RWPE2 (cell line): ENCODE data around the gene TPR.
A peak's percentile ranks its signal among the peaks of the same experiment; 100 is the strongest.

Source experiments
- ATAC-seq: fragments of 200-7000 bp; cut with Tn5 transposase; 3 replicates; pipeline ENCODE4 v1.9.1; 2021; ENCODE audit warnings: low read depth
- DNase-seq: peaks from one replicate; pipeline ENCODE4 v3.0.0-alpha.2; 2020; ENCODE audit warnings: low spot score
- H3K27ac ChIP-seq: fragments of 450-650 bp; 2 replicates; pipeline ENCODE4 v1.5.1; 2017; ENCODE audit warnings: mild to moderate bottlenecking; ENCODE audit not compliant: poor library complexity, severe bottlenecking
- H3K27me3 ChIP-seq: fragments of 250-450 bp; sonication (Bioruptor Pico); 2 replicates; pipeline ENCODE4 v1.5.1; 2021; ENCODE audit warnings: mild to moderate bottlenecking, moderate library complexity; ENCODE audit not compliant: insufficient read depth, poor library complexity, severe bottlenecking
- H3K36me3 ChIP-seq: fragments of 250-450 bp; sonication (Bioruptor Pico); 2 replicates; pipeline ENCODE4 v1.5.1; 2020; ENCODE audit warnings: low read depth, mild to moderate bottlenecking, moderate library complexity
- H3K4me1 ChIP-seq: fragments of 250-450 bp; sonication (Bioruptor Pico); 2 replicates; pipeline ENCODE4 v1.5.1; 2021; ENCODE audit warnings: mild to moderate bottlenecking, moderate library complexity; ENCODE audit not compliant: insufficient read depth, poor library complexity, severe bottlenecking
- H3K4me3 ChIP-seq: fragments of 250-450 bp; sonication (Bioruptor Pico); 2 replicates; pipeline ENCODE4 v1.5.1; 2021; ENCODE audit warnings: mild to moderate bottlenecking, moderate library complexity; ENCODE audit not compliant: severe bottlenecking
- H3K9me3 ChIP-seq: fragments of 250-450 bp; sonication (Bioruptor Pico); 2 replicates; pipeline ENCODE4 v1.5.1; 2021; ENCODE audit warnings: mild to moderate bottlenecking, moderate library complexity; ENCODE audit not compliant: severe bottlenecking
- TF ChIP-seq, protein P1 (sequence below): fragments of 450-650 bp; IDR thresholded peaks from one replicate; pipeline ENCODE4 v1.5.1; 2017; ENCODE audit warnings: mild to moderate bottlenecking, moderate library complexity; ENCODE audit not compliant: poor library complexity, severe bottlenecking

TPR gene

DNA sequence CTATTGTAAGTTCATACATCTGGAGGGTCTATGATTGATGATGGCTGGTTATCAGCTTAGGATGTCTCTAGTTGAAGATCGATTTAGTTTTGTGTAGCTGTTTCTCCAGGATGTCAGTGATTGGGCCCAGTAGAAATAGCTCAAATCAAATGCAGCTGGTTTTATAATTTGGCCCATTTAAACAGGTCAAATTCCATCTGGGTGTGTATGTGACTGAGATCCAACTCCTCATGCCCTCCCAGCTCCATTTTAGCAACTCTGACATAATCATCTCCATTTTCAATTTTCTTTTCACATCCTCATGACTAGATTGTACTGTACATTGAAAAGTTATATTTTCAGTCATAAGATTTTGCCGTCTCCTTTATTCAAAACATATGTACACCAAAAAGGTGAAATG, 99.2 kb downstream of the TPR start:
- Histone ChIP-seq H3K4me1 (no peaks in the 10 kb centered on the region), H3K27ac (no peak overlapping the region), H3K27me3 (no peaks in the 10 kb centered on the region), H3K4me3 (no peak overlapping the region), H3K9me3 (no peaks in the 10 kb centered on the region), H3K36me3 (no peaks in the 10 kb centered on the region)
- ATAC-seq (no peak), DNase-seq (no peak)
- TF ChIP-seq, protein P1, sequence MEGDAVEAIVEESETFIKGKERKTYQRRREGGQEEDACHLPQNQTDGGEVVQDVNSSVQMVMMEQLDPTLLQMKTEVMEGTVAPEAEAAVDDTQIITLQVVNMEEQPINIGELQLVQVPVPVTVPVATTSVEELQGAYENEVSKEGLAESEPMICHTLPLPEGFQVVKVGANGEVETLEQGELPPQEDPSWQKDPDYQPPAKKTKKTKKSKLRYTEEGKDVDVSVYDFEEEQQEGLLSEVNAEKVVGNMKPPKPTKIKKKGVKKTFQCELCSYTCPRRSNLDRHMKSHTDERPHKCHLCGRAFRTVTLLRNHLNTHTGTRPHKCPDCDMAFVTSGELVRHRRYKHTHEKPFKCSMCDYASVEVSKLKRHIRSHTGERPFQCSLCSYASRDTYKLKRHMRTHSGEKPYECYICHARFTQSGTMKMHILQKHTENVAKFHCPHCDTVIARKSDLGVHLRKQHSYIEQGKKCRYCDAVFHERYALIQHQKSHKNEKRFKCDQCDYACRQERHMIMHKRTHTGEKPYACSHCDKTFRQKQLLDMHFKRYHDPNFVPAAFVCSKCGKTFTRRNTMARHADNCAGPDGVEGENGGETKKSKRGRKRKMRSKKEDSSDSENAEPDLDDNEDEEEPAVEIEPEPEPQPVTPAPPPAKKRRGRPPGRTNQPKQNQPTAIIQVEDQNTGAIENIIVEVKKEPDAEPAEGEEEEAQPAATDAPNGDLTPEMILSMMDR = no peak

DNA sequence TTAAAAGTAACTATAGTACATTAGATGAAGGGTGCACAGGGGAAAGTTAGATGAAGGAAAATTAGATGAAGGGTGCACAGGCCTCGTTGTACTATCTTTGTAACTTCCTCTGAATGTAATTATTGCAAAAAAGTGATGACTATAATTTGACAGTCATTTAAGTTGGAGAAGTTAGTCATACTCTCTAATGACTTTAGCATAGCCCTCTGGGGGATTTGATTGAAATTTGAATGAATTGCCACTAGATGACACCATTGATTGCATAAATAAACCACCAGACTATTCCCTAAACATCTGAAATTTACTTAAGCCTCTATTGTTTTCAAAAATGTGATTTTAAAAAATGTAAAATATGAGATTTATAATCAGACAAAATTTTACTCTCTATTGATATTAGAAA, 102.6 kb downstream of the TPR start:
- ATAC-seq = no peak
- no peak for DNase-seq
- Histone ChIP-seq H3K4me3 (no peak overlapping the region), H3K27ac (no peak overlapping the region), H3K36me3 (no peaks in the 10 kb centered on the region), H3K27me3 (no peaks in the 10 kb centered on the region), H3K4me1 (no peaks in the 10 kb centered on the region), H3K9me3 (no peaks in the 10 kb centered on the region)
- TF ChIP-seq, protein P1 = peak; percentile 30

DNA sequence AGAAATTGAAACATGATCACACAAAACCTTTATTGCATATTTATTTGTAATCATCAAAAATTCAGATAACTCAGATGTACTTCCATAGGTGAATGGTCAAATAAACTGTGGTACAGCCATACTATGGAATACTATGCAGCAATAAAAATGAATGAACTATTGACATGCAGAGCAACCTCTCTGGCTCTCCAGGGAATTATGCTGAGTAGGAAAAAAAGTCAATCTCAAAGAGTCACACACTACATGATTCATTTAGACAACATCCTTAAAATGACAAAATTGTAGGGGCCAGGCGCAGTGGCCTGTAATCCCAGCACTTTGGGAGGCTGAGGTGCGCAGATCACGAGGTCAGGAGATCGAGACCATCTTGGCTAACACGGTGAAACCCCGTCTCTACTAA, 104.0 kb downstream of the TPR start:
- Histone ChIP-seq H3K9me3 (no peaks in the 10 kb centered on the region), H3K27ac (no peak overlapping the region), H3K4me3 (no peak overlapping the region), H3K36me3 (no peaks in the 10 kb centered on the region), H3K4me1 (no peaks in the 10 kb centered on the region), H3K27me3 (no peaks in the 10 kb centered on the region)
- TF ChIP-seq, protein P1 = no peak
- DNase-seq (no peak), ATAC-seq (no peak)
